Aorta (tissue), 5 donors: Measurements from ENCODE around the gene FRMPD2. TPM values are rescaled to one million over a fixed set of nuclear protein-coding genes. Genes with fewer than 3 reads are reported as not detected.

Source experiments
- ATAC-seq: fragments of 200-7000 bp; cut with Tn5 transposase; one replicate; pipeline ENCODE4 v1.9.1; 2022; ENCODE audit warnings: moderate library complexity; ENCODE audit not compliant: low FRiP score
- DNase-seq, 2 donors: peaks; one replicate each; pipeline ENCODE4 v3.0.0-alpha.2; 2020
- H3K27ac ChIP-seq, 2 donors: one replicate each; pipeline ENCODE4 v1.5.1; 2013; ENCODE audit warnings: low read length in 2 of 2, mild to moderate bottlenecking in 2 of 2, moderate library complexity in 2 of 2, control low read depth in 1 of 2, inconsistent platforms in 1 of 2, low read depth in 1 of 2
- H3K27me3 ChIP-seq, 2 donors: one replicate each; pipeline ENCODE4 v1.6.1; 2013; ENCODE audit warnings: control low read depth in 1 of 2, low read length in 1 of 2, mild to moderate bottlenecking in 1 of 2, moderate library complexity in 1 of 2; ENCODE audit not compliant: insufficient read depth in 2 of 2, control insufficient read depth in 1 of 2
- H3K36me3 ChIP-seq, 2 donors: one replicate each; pipeline ENCODE4 v1.6.1; 2013; ENCODE audit warnings: control low read depth in 1 of 2, low read length in 1 of 2, mild to moderate bottlenecking in 1 of 2; ENCODE audit not compliant: insufficient read depth in 2 of 2, control insufficient read depth in 1 of 2
- H3K4me1 ChIP-seq, 2 donors: one replicate each; pipeline ENCODE4 v1.6.1; 2013; ENCODE audit warnings: low read length in 2 of 2, control low read depth in 1 of 2, mild to moderate bottlenecking in 1 of 2, moderate library complexity in 1 of 2; ENCODE audit not compliant: insufficient read depth in 2 of 2, control insufficient read depth in 1 of 2
- H3K4me3 ChIP-seq, 2 donors: one replicate each; pipeline ENCODE4 v1.5.1; 2013; ENCODE audit warnings: low read length in 2 of 2, control low read depth in 1 of 2, mild to moderate bottlenecking in 1 of 2
- H3K9me3 ChIP-seq: one replicate; pipeline ENCODE4 v1.6.1; 2013; ENCODE audit warnings: mild to moderate bottlenecking, low read length; ENCODE audit not compliant: control insufficient read depth
- WGBS, 2 donors: extraction: QIAGEN DNeasy Blood & Tissue Kit; methylation state at CpG; one replicate each; pipeline ENCODE4 v1.1.7; 2013; 5-methylcytosine and 5-hydroxymethylcytosine counted together
- intact Hi-C, 2 donors: fragments of 100-400 bp; cut with DNase I; formaldehyde crosslinking; loops; one replicate each; pipeline versions ENCODE4 v1.14.2 to v1.15.0; 2022
- polyA plus RNA-seq, 2 donors: library from polyadenylated mRNA; stranded (reverse); fragments of 200-250 nt; gene quantifications; one replicate each; pipeline ENCODE4 v1.2.3, GENCODE V29; 2013
- total RNA-seq, 2 donors: library from RNA; stranded (reverse); fragmentation: NEBNext Ultra II Directional; extraction: Animal tissue kit (Norgen Biotek cat#: 25700); gene quantifications; one replicate each; pipeline ENCODE4 v1.2.1, GENCODE V29; 2021
- donor health status: healthy with polysubstance abuse.
- donor health status: Bipolar disorder and iron deficiency.
- donor health status: DM: no; HTN: no; CAD: no.
- donor health status: DM: no; HTN: no; CAD: no.
- donor health status: DM: yes; HTN: yes; CAD: no.

Gene FRMPD2
- total and polyA plus RNA-seq, 4 donors = not detected

DNA sequence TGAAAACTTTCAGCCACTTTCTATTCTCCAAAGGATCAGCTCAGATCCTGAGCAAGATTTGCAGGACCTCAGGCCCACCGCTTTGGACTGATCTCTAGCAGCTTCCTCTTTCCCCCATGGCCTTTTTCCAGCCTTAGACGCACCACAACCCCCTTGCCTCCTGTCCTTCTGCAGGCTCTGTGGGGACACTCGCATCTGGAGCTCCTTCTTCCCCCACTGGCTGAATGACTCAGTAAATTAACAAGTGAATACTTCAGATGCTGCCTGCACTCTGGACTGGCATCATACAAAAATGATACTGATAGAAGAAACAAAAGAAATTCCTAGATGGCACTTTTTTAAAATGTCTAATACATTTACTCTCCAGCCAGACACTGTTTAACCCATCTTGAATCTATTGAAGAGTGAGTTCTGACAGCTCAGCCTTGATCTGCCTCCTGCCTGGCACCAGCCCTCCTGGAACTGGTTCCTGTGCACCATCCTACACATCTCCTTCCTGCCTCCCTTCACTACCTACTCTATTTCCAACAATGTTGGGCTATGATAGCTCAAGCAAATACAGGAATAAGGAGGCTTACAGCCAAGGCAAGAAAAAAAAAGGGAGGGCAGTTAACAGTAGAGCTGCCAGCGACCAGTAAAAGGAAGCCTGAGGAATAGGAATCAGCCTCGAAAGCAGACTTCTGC, 3.3 kb downstream of the FRMPD2 start:
- DNase-seq = no peak
- H3K36me3 ChIP-seq = no peaks in the 10 kb centered on the region
- intact Hi-C loops = no loop called here
- H3K27ac ChIP-seq = no peak overlapping the region
- H3K9me3 ChIP-seq = no peaks in the 10 kb centered on the region
- H3K27me3 ChIP-seq = no peaks in the 10 kb centered on the region
- ATAC-seq = no peak
- H3K4me1 ChIP-seq = no peaks in the 10 kb centered on the region
- H3K4me3 ChIP-seq = no peak overlapping the region
- 43 to 52% methylated on average over 5 of the region's 5 CpGs for WGBS, 2 donors

- intact Hi-C loops = no loop called here
- no peak for ATAC-seq
These were observed 8.0 kb downstream of the FRMPD2 start for GRCh38 chr10:48266528-48266927.

GRCh38 chr10:48258105-48258504, 16.4 kb downstream of the FRMPD2 start:
- intact Hi-C loops = no loop called here
- H3K4me1 ChIP-seq = no peaks in the 10 kb centered on the region
- H3K4me3 ChIP-seq = no peak overlapping the region
- no peaks in the 10 kb centered on the region for H3K36me3 ChIP-seq
- ATAC-seq (no peak), DNase-seq (no peak)
- no peak overlapping the region for H3K27ac ChIP-seq
- WGBS, 2 donors = 72 to 82% methylated on average over 1 of the region's 1 CpG
- H3K9me3 ChIP-seq = no peaks in the 10 kb centered on the region
- peaks cover 0 to 2% of the 10 kb centered on the region in 2 donors for H3K27me3 ChIP-seq

More at GRCh38 chr10:48266528-48266927, 8.0 kb downstream of the FRMPD2 start:
- Histone ChIP-seq H3K4me3 (no peak overlapping the region), H3K36me3 (no peaks in the 10 kb centered on the region), H3K27me3 (no peaks in the 10 kb centered on the region), H3K27ac (no peak overlapping the region), H3K4me1 (no peaks in the 10 kb centered on the region), H3K9me3 (no peaks in the 10 kb centered on the region)
- DNase-seq = no peak
- 76 to 82% methylated on average over 4 of the region's 4 CpGs for WGBS, 2 donors

DNA sequence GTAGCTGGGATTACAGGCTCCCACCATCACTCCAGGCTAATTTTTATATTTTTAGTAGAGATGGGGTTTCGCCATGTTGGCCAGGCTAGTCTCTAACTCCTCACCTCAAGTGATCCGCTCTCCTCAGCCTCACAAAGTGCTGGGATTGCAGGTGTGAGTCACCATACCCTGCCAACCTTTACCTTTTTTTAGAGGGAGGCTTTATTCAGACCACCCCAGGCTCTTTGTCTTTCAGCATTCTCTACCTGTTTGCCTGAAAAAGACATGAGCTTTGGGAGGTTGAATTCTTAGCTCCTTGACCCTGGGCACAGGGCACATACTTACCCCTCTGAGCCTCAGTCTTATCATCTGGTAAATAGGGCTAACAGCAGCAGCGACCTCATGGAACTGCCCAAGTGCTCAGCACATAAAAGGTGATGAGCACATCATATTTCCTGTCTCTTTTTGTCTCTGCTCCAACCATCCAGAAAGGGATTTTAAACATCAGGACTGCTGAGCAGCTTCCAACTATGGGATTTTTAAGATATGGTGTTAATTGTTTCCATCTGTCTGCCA, 17.0 kb downstream of the FRMPD2 start:
- Histone ChIP-seq H3K4me3 (no peak overlapping the region), H3K27ac (no peak overlapping the region), H3K36me3 (no peaks in the 10 kb centered on the region), H3K4me1 (no peaks in the 10 kb centered on the region), H3K9me3 (no peaks in the 10 kb centered on the region), H3K27me3 (peaks cover 0 to 2% of the 10 kb centered on the region in 2 donors)
- WGBS, 2 donors = 89 to 100% methylated on average over 3 of the region's 3 CpGs
- ATAC-seq = no peak
- intact Hi-C loops = no loop called here
- no peak for DNase-seq

DNA sequence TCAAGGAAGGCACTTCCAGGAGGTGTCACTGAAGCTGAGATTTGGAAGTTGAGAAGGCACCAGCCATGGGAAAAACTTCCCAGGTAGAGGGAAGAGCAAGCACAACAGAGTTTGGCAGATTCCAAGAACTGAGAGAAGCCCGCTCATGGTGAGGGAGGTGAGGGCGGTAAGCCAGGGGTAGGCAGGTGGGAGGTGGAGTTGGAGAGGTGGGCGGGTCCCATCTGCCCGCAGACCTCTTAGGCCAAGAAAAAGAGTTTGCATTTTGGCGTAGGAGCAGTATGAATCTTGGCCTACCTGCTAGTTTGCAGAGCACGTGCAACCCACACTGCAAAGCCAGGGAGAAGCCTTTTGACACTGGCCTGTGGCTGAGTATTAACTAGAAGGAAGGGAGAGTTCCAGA, 18.8 kb downstream of the FRMPD2 start:
- 90 to 91% methylated on average over 6 of the region's 6 CpGs for WGBS, 2 donors
- Histone ChIP-seq H3K27me3 (peaks cover 0 to 2% of the 10 kb centered on the region in 2 donors), H3K4me3 (no peak overlapping the region), H3K9me3 (no peaks in the 10 kb centered on the region), H3K36me3 (no peaks in the 10 kb centered on the region), H3K27ac (no peak overlapping the region), H3K4me1 (no peaks in the 10 kb centered on the region)
- DNase-seq = no peak
- no peak for ATAC-seq
- intact Hi-C loops = no loop called here

DNA sequence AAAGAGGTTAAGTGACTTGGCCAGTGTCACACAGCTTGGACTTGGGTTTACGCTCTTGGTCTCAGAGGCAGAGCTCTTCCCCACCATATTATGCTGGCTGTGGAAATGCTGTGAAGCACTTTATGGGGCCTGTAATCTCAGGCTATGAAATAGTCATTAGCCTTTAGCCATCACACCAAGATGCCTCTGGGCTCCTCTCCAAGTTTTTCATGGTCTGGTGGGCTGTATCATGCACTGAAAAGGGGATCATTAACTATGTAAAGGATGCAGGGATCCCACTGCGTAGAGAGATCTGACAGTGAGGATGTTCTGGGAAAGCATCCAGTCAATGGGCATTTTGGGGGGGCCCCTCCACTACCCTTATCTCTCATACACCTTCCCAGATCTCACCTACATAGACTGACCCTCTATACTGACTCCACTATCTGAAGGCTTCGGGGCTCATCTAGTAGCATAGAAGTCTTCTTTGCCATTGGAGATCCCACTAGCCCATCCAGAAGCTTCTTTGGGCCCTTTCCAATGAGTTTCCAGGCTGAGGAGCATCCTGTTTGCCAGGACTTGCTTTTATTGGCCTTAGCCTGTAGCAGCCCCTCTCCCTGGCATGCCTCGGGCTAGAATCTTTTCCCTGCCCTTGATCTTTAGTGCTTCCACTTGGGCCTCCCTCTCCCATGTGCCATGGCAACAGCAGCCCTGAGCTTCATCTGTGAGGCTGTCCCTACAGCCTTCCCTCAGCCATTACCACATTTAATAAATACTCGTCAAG, 19.6 kb downstream of the FRMPD2 start:
- Histone ChIP-seq H3K27me3 (no peaks in the 10 kb centered on the region), H3K27ac (no peak overlapping the region), H3K4me3 (no peak overlapping the region), H3K4me1 (no peaks in the 10 kb centered on the region), H3K9me3 (no peaks in the 10 kb centered on the region), H3K36me3 (no peaks in the 10 kb centered on the region)
- intact Hi-C loops = no loop called here
- ATAC-seq = no peak
- 88 to 91% methylated on average over 5 of the region's 5 CpGs for WGBS, 2 donors
- DNase-seq = no peak

- WGBS, 2 donors = 77 to 81% methylated on average over 9 of the region's 9 CpGs
- Histone ChIP-seq H3K36me3 (no peaks in the 10 kb centered on the region), H3K27ac (no peak overlapping the region), H3K4me1 (no peaks in the 10 kb centered on the region), H3K4me3 (no peak overlapping the region), H3K27me3 (no peaks in the 10 kb centered on the region), H3K9me3 (no peaks in the 10 kb centered on the region)
- intact Hi-C loops = no loop called here
- ATAC-seq = no peak
- DNase-seq = no peak
These were observed 20.4 kb downstream of the FRMPD2 start for GRCh38 chr10:48253970-48254657.

GRCh38 chr10:48252354-48252650, 22.2 kb downstream of the FRMPD2 start:
- no peak for DNase-seq
- no peak overlapping the region for H3K4me3 ChIP-seq
- no peak overlapping the region for H3K27ac ChIP-seq
- no peak for ATAC-seq
- H3K4me1 ChIP-seq = no peaks in the 10 kb centered on the region
- no peaks in the 10 kb centered on the region for H3K9me3 ChIP-seq
- WGBS, 2 donors = 76 to 82% methylated on average over 5 of the region's 5 CpGs
- no peaks in the 10 kb centered on the region for H3K36me3 ChIP-seq
- no peaks in the 10 kb centered on the region for H3K27me3 ChIP-seq
- intact Hi-C loops = no loop called here
